Liver (tissue), 9 donors: ENCODE results near the gene EIF2A. TPM values are rescaled to one million over a fixed set of nuclear protein-coding genes. Genes with fewer than 3 reads are reported as not detected.

Source experiments
- DNase-seq: peaks from one replicate; pipeline ENCODE4 v3.0.0-alpha.2; 2017; ENCODE audit warnings: low spot score
- H3K27ac ChIP-seq, 2 donors: one replicate each; pipeline ENCODE4 v1.7.0; 2013; ENCODE audit warnings: inconsistent platforms in 2 of 2, low read length in 2 of 2, control low read depth in 1 of 2, low read depth in 1 of 2, mild to moderate bottlenecking in 1 of 2
- H3K27me3 ChIP-seq, 4 donors: one replicate each; pipeline versions ENCODE4 v1.6.1 to v1.7.0; 2013; ENCODE audit warnings: low read length in 3 of 4, inconsistent platforms in 1 of 4, mild to moderate bottlenecking in 1 of 4, moderate library complexity in 1 of 4; ENCODE audit not compliant: control insufficient read depth in 4 of 4, insufficient read depth in 4 of 4
- H3K36me3 ChIP-seq, 4 donors: one replicate each; pipeline versions ENCODE4 v1.6.1 to v1.7.0; 2013; ENCODE audit warnings: low read length in 3 of 4, mild to moderate bottlenecking in 3 of 4, low read depth in 1 of 4, moderate library complexity in 1 of 4; ENCODE audit not compliant: control insufficient read depth in 4 of 4, insufficient read depth in 3 of 4
- H3K4me1 ChIP-seq, 4 donors: one replicate each; pipeline versions ENCODE4 v1.6.1 to v1.7.0; 2013; ENCODE audit warnings: low read length in 3 of 4, mild to moderate bottlenecking in 3 of 4, moderate library complexity in 1 of 4; ENCODE audit not compliant: control insufficient read depth in 4 of 4, insufficient read depth in 4 of 4
- H3K4me3 ChIP-seq, 3 donors: one replicate each; pipeline versions ENCODE4 v1.6.1 to v1.7.0; 2013; ENCODE audit warnings: low read length in 3 of 3, control low read depth in 1 of 3, low read depth in 1 of 3, mild to moderate bottlenecking in 1 of 3
- H3K9ac ChIP-seq, 2 donors: one replicate each; pipeline ENCODE4 v1.7.0; 2013; ENCODE audit warnings: low read length in 2 of 2, mild to moderate bottlenecking in 2 of 2, moderate library complexity in 2 of 2, control low read depth in 1 of 2, low read depth in 1 of 2
- H3K9me3 ChIP-seq, 4 donors: one replicate each; pipeline versions ENCODE4 v1.6.1 to v1.7.0; 2013; ENCODE audit warnings: low read length in 3 of 4; ENCODE audit not compliant: control insufficient read depth in 4 of 4
- EGR1 ChIP-seq, 2 donors: IDR thresholded peaks; 2 replicates each; pipeline ENCODE4 v1.6.1; 2016 to 2018; ENCODE audit warnings: antibody characterized with exemption in 2 of 2, low read depth in 2 of 2
- FOXA1 ChIP-seq: IDR thresholded peaks from 2 replicates; pipeline ENCODE4 v1.6.1; 2016; ENCODE audit warnings: antibody characterized with exemption
- FOXA2 ChIP-seq: IDR thresholded peaks from 2 replicates; pipeline ENCODE4 v1.6.1; 2016; ENCODE audit warnings: antibody characterized with exemption
- GABPA ChIP-seq, 2 donors: IDR thresholded peaks in 1 of 2; conservative IDR thresholded peaks in 1 of 2; 2 replicates each; pipeline ENCODE4 v1.6.1; 2016; ENCODE audit warnings: antibody characterized with exemption in 2 of 2, mild to moderate bottlenecking in 1 of 2, moderate library complexity in 1 of 2
- HNF4A ChIP-seq, 2 donors: conservative IDR thresholded peaks; 2 replicates each; pipeline ENCODE4 v1.6.1; 2016; ENCODE audit warnings: antibody characterized with exemption in 2 of 2, mild to moderate bottlenecking in 2 of 2
- HNF4G ChIP-seq: IDR thresholded peaks from 2 replicates; pipeline ENCODE4 v1.6.1; 2016; ENCODE audit warnings: antibody characterized with exemption
- JUND ChIP-seq, 2 donors: IDR thresholded peaks; 2 replicates each; pipeline ENCODE4 v1.6.1; 2016; ENCODE audit warnings: antibody characterized with exemption in 2 of 2
- RAD21 ChIP-seq, 2 donors: IDR thresholded peaks; 2 replicates each; pipeline ENCODE4 v1.6.1; 2016; ENCODE audit warnings: antibody characterized with exemption in 2 of 2, mild to moderate bottlenecking in 2 of 2
- SP1 ChIP-seq: IDR thresholded peaks from 2 replicates; pipeline ENCODE4 v1.6.1; 2018; ENCODE audit warnings: antibody characterized with exemption, mild to moderate bottlenecking
- TAF1 ChIP-seq: conservative IDR thresholded peaks from 2 replicates; pipeline ENCODE4 v1.6.1; 2016; ENCODE audit warnings: antibody characterized with exemption, mild to moderate bottlenecking
- YY1 ChIP-seq: IDR thresholded peaks from 2 replicates; pipeline ENCODE4 v1.6.1; 2016; ENCODE audit warnings: antibody characterized with exemption, mild to moderate bottlenecking
- WGBS: extraction: QIAGEN DNeasy Blood & Tissue Kit; methylation state at CpG from one replicate; pipeline ENCODE4 v1.1.7; 2013; 5-methylcytosine and 5-hydroxymethylcytosine counted together
- polyA plus RNA-seq, 2 donors: library from polyadenylated mRNA; stranded (reverse) in 1 of 2; unstranded in 1 of 2; fragments of 200-250 nt in 1 of 2; fragments of >200 nt in 1 of 2; fragmentation: Nextera tagmentation in 1 of 2; extraction: Ambion mirVana in 1 of 2; gene quantifications; one replicate each; pipeline versions ENCODE4 v1.2.1 to v1.2.3, GENCODE V29; 2013 to 2015
- total RNA-seq, 2 donors: library from RNA; depleted of rRNA; stranded (reverse); fragments of >200 nt; gene quantifications; one replicate each; pipeline ENCODE4 v1.2.3, GENCODE V29; 2014
- TF ChIP-seq, protein P1 (sequence below): IDR thresholded peaks from 2 replicates; pipeline ENCODE4 v1.6.1; 2016; ENCODE audit warnings: antibody characterized with exemption
- TF ChIP-seq, protein P2 (sequence below): IDR thresholded peaks from 2 replicates; pipeline ENCODE4 v1.6.1; 2016; ENCODE audit warnings: antibody characterized with exemption
- TF ChIP-seq, protein P3 (sequence below): fragments of 150-350 bp; IDR thresholded peaks from 2 replicates; pipeline ENCODE4 v1.5.1; 2017; ENCODE audit warnings: improper control_type of control experiment, low read depth, low read length; ENCODE audit not compliant: missing input control
- TF ChIP-seq, protein P4 (sequence below): IDR thresholded peaks from 2 replicates; pipeline ENCODE4 v1.6.1; 2016; ENCODE audit warnings: antibody characterized with exemption
- TF ChIP-seq, protein P5 (sequence below): IDR thresholded peaks from 2 replicates; pipeline ENCODE4 v1.6.1; 2016; ENCODE audit warnings: antibody characterized with exemption, mild to moderate bottlenecking
- donor health status: healthy.
- donor health status: healthy.
- donor health status: healthy.
- donor health status: healthy.
- donor health status: healthy.

EIF2A gene
- total and polyA plus RNA-seq, 4 donors, result 23.6 to 104 (median 47.2) TPM

DNA sequence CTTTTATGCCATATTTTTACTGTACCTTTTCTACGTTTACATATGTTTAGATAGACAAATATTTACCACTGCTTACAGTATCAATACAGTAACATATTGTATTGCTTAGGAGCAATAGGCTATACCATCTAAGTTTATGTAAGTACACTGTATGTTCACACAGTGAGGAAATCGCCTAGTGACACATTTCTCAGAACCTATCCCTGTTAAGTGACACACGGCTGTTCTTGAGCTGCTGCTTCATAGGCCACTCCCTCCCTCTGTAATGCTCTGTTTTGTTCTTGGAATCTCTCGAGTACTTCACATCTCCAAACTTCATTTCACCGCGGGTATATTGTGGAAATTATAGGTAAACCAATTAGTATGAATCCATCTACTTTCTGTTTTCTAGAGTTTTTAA, 43.2 kb downstream of the EIF2A start (continued):
- TF ChIP-seq, protein P1, sequence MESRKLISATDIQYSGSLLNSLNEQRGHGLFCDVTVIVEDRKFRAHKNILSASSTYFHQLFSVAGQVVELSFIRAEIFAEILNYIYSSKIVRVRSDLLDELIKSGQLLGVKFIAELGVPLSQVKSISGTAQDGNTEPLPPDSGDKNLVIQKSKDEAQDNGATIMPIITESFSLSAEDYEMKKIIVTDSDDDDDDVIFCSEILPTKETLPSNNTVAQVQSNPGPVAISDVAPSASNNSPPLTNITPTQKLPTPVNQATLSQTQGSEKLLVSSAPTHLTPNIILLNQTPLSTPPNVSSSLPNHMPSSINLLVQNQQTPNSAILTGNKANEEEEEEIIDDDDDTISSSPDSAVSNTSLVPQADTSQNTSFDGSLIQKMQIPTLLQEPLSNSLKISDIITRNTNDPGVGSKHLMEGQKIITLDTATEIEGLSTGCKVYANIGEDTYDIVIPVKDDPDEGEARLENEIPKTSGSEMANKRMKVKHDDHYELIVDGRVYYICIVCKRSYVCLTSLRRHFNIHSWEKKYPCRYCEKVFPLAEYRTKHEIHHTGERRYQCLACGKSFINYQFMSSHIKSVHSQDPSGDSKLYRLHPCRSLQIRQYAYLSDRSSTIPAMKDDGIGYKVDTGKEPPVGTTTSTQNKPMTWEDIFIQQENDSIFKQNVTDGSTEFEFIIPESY, result no peak
- TF ChIP-seq, protein P2, sequence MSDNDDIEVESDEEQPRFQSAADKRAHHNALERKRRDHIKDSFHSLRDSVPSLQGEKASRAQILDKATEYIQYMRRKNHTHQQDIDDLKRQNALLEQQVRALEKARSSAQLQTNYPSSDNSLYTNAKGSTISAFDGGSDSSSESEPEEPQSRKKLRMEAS, result no peak
- TF ChIP-seq HNF4G, result no peak
- TF ChIP-seq FOXA2, result no peak
- TF ChIP-seq EGR1 (IDR thresholded peaks at IDR 0.05; ENCODE audit: low read depth in 2 of 2), result no peak

DNA sequence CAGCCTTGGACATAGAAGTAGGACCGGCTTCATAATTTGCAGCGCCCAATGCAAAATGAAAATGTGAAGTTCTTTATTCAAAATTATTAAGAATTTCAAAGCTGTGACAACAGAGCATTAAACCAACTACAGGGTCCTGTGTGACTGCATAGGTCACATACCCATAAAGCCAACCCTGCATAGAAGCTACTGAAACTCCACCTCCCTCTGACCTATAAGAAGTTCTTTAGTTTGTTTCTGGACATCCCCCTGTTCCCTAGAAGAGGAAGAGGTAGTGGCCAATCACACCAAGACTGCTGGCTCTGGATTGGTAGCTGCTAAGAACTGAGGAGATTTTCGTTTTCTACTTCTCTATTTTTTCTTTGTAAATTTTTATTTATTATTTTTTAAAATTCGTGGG, 47.6 kb downstream of the EIF2A start:
- no peak overlapping the region for H3K9ac ChIP-seq
- no peak overlapping the region for H3K27ac ChIP-seq
- no peak overlapping the region for H3K4me3 ChIP-seq
- no peaks in the 10 kb centered on the region for H3K9me3 ChIP-seq
- no peaks in the 10 kb centered on the region for H3K27me3 ChIP-seq
- H3K36me3 ChIP-seq, result no peaks in the 10 kb centered on the region
- WGBS, result 93% methylated on average over 4 of the region's 4 CpGs
- H3K4me1 ChIP-seq, result no peaks in the 10 kb centered on the region
- TF ChIP-seq, protein P3, sequence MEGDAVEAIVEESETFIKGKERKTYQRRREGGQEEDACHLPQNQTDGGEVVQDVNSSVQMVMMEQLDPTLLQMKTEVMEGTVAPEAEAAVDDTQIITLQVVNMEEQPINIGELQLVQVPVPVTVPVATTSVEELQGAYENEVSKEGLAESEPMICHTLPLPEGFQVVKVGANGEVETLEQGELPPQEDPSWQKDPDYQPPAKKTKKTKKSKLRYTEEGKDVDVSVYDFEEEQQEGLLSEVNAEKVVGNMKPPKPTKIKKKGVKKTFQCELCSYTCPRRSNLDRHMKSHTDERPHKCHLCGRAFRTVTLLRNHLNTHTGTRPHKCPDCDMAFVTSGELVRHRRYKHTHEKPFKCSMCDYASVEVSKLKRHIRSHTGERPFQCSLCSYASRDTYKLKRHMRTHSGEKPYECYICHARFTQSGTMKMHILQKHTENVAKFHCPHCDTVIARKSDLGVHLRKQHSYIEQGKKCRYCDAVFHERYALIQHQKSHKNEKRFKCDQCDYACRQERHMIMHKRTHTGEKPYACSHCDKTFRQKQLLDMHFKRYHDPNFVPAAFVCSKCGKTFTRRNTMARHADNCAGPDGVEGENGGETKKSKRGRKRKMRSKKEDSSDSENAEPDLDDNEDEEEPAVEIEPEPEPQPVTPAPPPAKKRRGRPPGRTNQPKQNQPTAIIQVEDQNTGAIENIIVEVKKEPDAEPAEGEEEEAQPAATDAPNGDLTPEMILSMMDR, result no peak
- TF ChIP-seq HNF4A (conservative IDR thresholded peaks at IDR 0.05), result no peak
- no peak for TF ChIP-seq SP1
- TF ChIP-seq EGR1 (IDR thresholded peaks at IDR 0.05; ENCODE audit: low read depth in 2 of 2), result no peak
- TF ChIP-seq, protein P4, sequence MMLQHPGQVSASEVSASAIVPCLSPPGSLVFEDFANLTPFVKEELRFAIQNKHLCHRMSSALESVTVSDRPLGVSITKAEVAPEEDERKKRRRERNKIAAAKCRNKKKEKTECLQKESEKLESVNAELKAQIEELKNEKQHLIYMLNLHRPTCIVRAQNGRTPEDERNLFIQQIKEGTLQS, result no peak
- TF ChIP-seq JUND (IDR thresholded peaks at IDR 0.05), result no peak
- TF ChIP-seq, protein P5, sequence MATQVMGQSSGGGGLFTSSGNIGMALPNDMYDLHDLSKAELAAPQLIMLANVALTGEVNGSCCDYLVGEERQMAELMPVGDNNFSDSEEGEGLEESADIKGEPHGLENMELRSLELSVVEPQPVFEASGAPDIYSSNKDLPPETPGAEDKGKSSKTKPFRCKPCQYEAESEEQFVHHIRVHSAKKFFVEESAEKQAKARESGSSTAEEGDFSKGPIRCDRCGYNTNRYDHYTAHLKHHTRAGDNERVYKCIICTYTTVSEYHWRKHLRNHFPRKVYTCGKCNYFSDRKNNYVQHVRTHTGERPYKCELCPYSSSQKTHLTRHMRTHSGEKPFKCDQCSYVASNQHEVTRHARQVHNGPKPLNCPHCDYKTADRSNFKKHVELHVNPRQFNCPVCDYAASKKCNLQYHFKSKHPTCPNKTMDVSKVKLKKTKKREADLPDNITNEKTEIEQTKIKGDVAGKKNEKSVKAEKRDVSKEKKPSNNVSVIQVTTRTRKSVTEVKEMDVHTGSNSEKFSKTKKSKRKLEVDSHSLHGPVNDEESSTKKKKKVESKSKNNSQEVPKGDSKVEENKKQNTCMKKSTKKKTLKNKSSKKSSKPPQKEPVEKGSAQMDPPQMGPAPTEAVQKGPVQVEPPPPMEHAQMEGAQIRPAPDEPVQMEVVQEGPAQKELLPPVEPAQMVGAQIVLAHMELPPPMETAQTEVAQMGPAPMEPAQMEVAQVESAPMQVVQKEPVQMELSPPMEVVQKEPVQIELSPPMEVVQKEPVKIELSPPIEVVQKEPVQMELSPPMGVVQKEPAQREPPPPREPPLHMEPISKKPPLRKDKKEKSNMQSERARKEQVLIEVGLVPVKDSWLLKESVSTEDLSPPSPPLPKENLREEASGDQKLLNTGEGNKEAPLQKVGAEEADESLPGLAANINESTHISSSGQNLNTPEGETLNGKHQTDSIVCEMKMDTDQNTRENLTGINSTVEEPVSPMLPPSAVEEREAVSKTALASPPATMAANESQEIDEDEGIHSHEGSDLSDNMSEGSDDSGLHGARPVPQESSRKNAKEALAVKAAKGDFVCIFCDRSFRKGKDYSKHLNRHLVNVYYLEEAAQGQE, result no peak
- TF ChIP-seq, protein P2, result no peak
- TF ChIP-seq HNF4G, result no peak
- TF ChIP-seq FOXA1, result no peak
- TF ChIP-seq YY1, result no peak
- no peak for TF ChIP-seq FOXA2
- no peak for TF ChIP-seq GABPA (IDR thresholded peaks at IDR 0.05 in 1 of 2, conservative IDR thresholded peaks at IDR 0.05 in 1 of 2)
- no peak for TF ChIP-seq RAD21 (IDR thresholded peaks at IDR 0.05)
- TF ChIP-seq TAF1, result no peak
- TF ChIP-seq, protein P1, result no peak
- DNase-seq, result no peak
